ENCODE measurements around the gene ADAMTS17.

Gene ADAMTS17

GRCh38 chr15:100057281-100057680 is 284.5 kb downstream of the ADAMTS17 start:
- DNase-seq = no peak

GRCh38 chr15:100056411-100057072 is 285.2 kb downstream of the ADAMTS17 start:
- DNase-seq = no peak

- DNase-seq = no peak
Measured at GRCh38 chr15:100055821-100056220, 286.0 kb downstream of the ADAMTS17 start.

GRCh38 chr15:100054539-100054938 is 287.2 kb downstream of the ADAMTS17 start:
- no peak for DNase-seq

DNA sequence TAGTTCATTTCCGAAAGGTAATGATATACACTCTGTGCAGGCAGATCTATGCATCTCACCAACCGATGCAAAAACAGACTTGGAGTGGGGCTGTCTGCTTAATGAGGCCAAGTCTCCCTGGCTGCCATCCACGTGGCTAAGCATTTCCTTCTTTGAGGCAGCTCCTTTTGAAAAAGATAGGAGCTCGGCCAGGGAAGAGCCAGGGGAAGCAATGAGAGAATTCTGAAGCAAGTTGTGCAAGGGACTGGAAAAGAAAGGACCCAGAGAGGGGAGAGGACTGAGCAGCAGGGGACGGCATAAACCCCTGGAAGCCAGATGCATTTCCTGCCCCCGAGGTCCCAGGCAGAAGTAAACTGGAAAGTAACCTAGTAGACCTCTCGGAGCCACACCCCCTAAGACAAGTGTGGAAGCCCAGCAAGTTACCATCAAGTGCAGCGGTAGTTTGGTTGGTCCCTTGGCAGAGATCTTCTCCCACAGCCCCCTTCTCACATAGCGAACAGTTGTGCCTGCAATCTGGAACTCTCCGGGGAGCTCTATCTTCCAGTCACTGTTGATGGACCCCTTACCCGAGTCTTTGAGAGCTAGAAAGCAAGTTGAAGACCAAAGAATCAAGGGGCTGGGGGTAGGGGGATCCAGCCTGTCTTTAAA is 288.2 kb downstream of the ADAMTS17 start:
- DNase-seq = no peak

- DNase-seq = no peak
Measured at GRCh38 chr15:100052716-100053473, 288.9 kb downstream of the ADAMTS17 start.

GRCh38 chr15:100050877-100051786 is 290.6 kb downstream of the ADAMTS17 start:
- DNase-seq = no peak

DNA sequence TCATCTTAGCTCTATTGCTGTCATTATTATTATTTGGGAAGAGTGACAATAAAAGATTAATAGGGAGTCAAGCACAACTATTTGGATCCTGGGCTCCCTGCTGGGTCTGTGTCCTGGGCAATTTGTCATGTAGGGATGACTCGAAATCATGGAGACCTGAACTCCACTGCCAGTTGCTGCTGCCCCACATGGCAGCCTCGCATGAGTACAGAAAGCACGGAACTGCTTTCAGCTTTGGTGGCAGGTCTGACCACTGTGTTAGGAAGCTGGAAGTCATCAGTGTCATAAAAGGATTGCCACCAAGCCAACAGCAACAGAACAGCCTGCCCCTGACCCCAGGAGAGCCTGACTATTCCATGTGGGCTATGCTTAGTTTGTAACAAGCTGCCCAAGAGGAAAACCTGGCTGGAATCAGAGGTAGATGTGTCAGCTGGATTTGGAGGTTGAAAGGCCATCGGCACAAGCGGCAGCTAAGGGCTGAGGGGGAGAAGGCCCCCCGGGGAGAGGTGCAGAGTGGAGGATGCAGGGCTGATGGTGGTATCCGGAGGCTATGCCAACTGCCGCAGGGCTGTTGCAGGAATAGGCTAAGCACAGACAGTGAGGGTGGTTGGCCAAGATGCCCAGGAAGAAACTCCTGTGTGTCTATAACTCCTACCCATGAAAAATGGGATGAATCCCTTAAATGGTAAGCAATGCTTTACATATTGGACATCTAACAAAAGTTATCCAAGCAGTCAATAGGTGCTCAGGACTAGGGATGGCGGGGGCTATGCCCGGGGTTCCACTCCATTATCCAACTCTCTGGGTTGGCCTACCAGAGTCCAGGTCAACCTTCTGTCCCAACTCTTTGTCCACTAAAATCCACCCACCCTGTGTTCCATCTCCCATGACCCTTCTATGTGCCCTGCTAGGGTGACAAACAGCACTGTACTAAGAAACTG is 291.6 kb downstream of the ADAMTS17 start:
- no peak for DNase-seq

GRCh38 chr15:100049483-100049882 is 292.3 kb downstream of the ADAMTS17 start:
- DNase-seq = no peak

- DNase-seq = no peak
Measured at GRCh38 chr15:100048736-100049135, 293.0 kb downstream of the ADAMTS17 start.

- no peak for DNase-seq
Measured at GRCh38 chr15:100043692-100044091, 298.1 kb downstream of the ADAMTS17 start.

GRCh38 chr15:100043068-100043641 is 298.6 kb downstream of the ADAMTS17 start:
- peak in 1 of 58 donors; percentile 9 for DNase-seq

GRCh38 chr15:100042558-100042957 is 299.2 kb downstream of the ADAMTS17 start:
- peak in 1 of 58 donors; percentile 5 for DNase-seq

DNA sequence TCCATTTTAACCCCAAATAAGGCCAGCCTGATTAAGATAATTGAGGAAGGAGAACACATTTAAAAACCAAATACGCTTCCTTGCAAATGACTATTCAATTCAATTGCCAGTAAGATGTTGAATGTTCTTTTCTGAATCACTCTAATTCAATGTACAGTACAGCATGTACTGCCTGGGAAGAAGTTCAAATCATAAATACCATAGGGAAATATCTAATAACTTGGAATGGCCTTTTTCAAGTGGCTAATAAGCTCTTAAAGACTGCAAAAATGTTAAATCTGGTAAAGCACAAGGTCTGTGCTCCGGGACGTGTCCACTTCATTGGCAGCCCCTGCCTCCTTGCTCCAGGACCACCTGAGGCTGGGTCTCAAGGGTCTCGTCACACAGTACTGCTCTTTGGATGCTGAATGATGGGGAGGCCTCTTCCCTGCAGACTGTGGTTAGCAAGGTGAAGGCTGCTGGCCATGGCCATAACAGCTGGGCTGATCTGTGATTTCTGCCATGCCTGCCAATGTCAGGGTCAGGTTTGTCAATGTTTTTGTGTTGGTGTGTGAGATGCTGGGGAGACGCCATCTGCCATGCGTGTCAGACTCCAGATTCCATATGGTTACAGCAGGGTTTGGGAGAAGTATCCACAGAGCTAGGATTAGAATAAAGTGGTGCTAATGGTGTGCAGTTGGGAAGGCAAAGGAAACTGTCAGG is 300.5 kb downstream of the ADAMTS17 start:
- no peak for DNase-seq

DNA sequence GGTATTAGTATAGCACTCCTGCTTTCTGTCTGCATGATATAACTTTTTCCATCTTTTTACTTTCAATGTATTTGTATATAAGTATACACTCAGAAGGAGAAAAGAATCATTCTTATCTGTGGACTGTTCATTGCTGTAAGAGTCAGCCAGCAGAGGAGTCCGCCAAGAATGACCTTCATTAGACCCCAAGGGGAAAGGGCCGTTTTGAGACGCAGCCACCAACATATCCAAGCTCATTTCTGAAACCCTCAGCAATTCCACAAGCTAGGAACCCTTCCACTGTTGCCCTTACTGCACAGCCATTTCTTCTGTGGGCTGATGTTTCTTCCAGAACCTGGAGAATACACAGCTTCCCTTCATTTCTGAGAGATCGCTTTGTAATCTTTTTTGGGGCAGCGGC is 301.8 kb downstream of the ADAMTS17 start:
- no peak for DNase-seq

GRCh38 chr15:100038736-100039135 is 303.0 kb downstream of the ADAMTS17 start:
- DNase-seq = no peak

DNA sequence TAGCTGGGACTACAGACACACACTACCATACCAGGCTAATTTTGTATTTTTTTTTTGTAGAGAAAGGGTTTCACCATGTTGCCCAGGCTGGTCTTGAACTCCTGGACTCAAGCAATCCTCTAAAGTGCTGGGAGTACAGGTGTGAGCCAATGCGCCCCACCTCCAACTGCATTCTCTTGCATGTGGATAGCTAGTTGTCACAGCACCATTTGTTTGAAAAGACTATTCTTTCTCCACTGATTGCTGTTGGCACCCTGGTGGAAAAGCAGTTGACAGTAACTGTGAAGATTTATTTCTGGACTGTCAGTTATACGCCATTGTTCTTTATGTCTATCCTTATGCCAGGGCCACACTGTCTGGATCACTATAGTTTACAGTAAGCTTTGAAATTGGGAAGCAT is 303.9 kb downstream of the ADAMTS17 start:
- DNase-seq = no peak

GRCh38 chr15:100036015-100036414 is 305.8 kb downstream of the ADAMTS17 start:
- DNase-seq = no peak

DNA sequence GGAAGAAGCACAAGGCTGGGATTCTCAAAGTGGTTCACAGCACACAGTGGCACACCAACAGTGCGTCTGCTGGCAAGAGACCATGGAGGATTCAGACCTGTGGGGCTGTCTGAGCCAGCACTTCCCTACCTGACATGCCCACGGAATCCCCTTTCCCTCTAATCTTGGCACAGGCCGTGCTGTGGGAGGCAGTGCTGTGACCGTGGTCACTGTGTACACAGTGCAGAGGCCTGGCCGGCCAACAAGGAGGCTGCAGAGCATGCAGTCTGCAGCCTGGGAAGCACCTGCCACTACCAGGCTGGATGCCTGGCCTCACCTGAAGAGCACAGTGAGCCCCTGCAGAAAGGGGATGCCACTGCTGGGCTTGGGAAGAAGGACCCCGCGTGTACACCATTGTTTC is 307.6 kb downstream of the ADAMTS17 start:
- no peak for DNase-seq
